HepG2 (cell line): ENCODE measurements around the gene BBS9. TPM values are rescaled to one million over a fixed set of nuclear protein-coding genes. Genes with fewer than 3 reads are reported as not detected.

ENCODE experiments used
- ATAC-seq: fragments of 200-7000 bp; cut with Tn5 transposase; 3 replicates; pipeline ENCODE4 v1.9.1; 2020; ENCODE audit warnings: mild to moderate bottlenecking, moderate library complexity
- BruUV-seq: library from RNA; stranded (reverse); fragments of 400-500 nt; replicated peaks from 2 replicates; lab custom pipeline; 2021; lab: Mats Ljungman, UMichigan
- CTCF ChIA-PET: fragments of 300-600 bp; formaldehyde crosslinking; extraction: SDS; loops from one replicate; lab custom pipeline; 2021; ENCODE audit warnings: low total read pairs, inconsistent platforms, low intra/inter-chr PET ratio; lab: Yijun Ruan, JAX
- POLR2A ChIA-PET: fragments of 350-600 bp; sonication (Branson Sonifier 250); formaldehyde crosslinking; loops from one replicate; lab custom pipeline; 2020; ENCODE audit warnings: antibody characterized with exemption, inconsistent platforms; lab: Yijun Ruan, JAX
- DNase-seq: peaks from one replicate; pipeline ENCODE4 v3.0.0-alpha.2; 2015; ENCODE audit warnings: low spot score
- FAIRE-seq: peaks from 3 replicates; lab custom pipeline; 2011; peaks lifted over from hg19 to GRCh38; lab: Jason Lieb, UNC
- H2AFZ ChIP-seq: one replicate; pipeline ENCODE4 v1.6.1; 2011; ENCODE audit warnings: low read length, inconsistent platforms
- H3K27ac ChIP-seq: fragments of 300-600 bp; 3 replicates; pipeline ENCODE4 v1.8.0; 2011; ENCODE audit warnings: mixed run types, mild to moderate bottlenecking, mixed read lengths, low read length, inconsistent platforms; ENCODE audit not compliant: insufficient read depth; ENCODE audit errors: extremely low read length
- H3K27me3 ChIP-seq, 2 experiments: fragments of 200-600 bp in 1 of 2; 2 replicates in 1 of 2; 3 replicates in 1 of 2; pipeline versions ENCODE4 v1.6.0 to v1.8.0; 2011; ENCODE audit warnings: low read length in 2 of 2, mild to moderate bottlenecking in 2 of 2, moderate library complexity in 2 of 2, inconsistent platforms in 1 of 2; ENCODE audit not compliant: insufficient read depth in 2 of 2, control insufficient read depth in 1 of 2
- H3K36me3 ChIP-seq, 2 experiments: fragments of 200-600 bp in 1 of 2; replicated peaks in 1 of 2; 2 replicates in 1 of 2; 3 replicates in 1 of 2; pipeline versions ENCODE4 v1.5.1 to v1.8.0; 2011; ENCODE audit warnings: low read length in 2 of 2, inconsistent platforms in 1 of 2; ENCODE audit not compliant: insufficient read depth in 2 of 2, control insufficient read depth in 1 of 2
- H3K4me1 ChIP-seq: 2 replicates; pipeline ENCODE4 v1.5.1; 2012; ENCODE audit warnings: low read length, inconsistent platforms; ENCODE audit not compliant: insufficient read depth
- H3K4me2 ChIP-seq: 2 replicates; pipeline ENCODE4 v1.6.0; 2011; ENCODE audit warnings: low read depth, low read length, inconsistent platforms
- H3K4me3 ChIP-seq, 3 experiments: fragments of 200-600 bp in 1 of 3; sonication (generic), shearing (Covaris generic) in 1 of 3; replicated peaks in 1 of 3; 2 replicates each; pipeline ENCODE4 v1.5.1; 2011 to 2016; ENCODE audit warnings: low read length in 3 of 3, inconsistent platforms in 2 of 3, low read depth in 2 of 3, mild to moderate bottlenecking in 2 of 3, control low read depth in 1 of 3, mixed read lengths in 1 of 3; ENCODE audit not compliant: insufficient read depth in 1 of 3
- H3K79me2 ChIP-seq: one replicate; pipeline ENCODE4 v1.6.1; 2011; ENCODE audit warnings: low read length, inconsistent platforms; ENCODE audit not compliant: insufficient read depth
- H3K9ac ChIP-seq: 2 replicates; pipeline ENCODE4 v1.6.0; 2011; ENCODE audit warnings: mild to moderate bottlenecking, low read depth, low read length, inconsistent platforms; ENCODE audit not compliant: insufficient read depth
- H3K9me3 ChIP-seq: 2 replicates; pipeline ENCODE4 v1.5.1; 2012; ENCODE audit warnings: mild to moderate bottlenecking, low read length
- H4K20me1 ChIP-seq: 2 replicates; pipeline ENCODE4 v1.6.0; 2011; ENCODE audit warnings: inconsistent platforms, mild to moderate bottlenecking, low read length, moderate library complexity; ENCODE audit not compliant: insufficient read depth
- FOXP4 ChIP-seq: sonication (generic); formaldehyde crosslinking; IDR thresholded peaks from 2 replicates; pipeline ENCODE4 v1.4.0; 2020; ENCODE audit warnings: missing genetic modification reagents
- JUND ChIP-seq: sonication (generic); formaldehyde crosslinking; IDR thresholded peaks from 2 replicates; pipeline ENCODE4 v1.8.0; 2022; ENCODE audit warnings: mild to moderate bottlenecking, missing genetic modification reagents
- KDM6A ChIP-seq: IDR thresholded peaks from 2 replicates; pipeline ENCODE4 v1.6.1; 2016; ENCODE audit warnings: low read depth
- NR2F1 ChIP-seq, 2 experiments: fragments of 450-650 bp in 1 of 2; formaldehyde crosslinking in 1 of 2; IDR thresholded peaks; 2 replicates each; pipeline versions ENCODE4 v1.5.0 to v1.6.1; 2016 to 2020; ENCODE audit warnings: mild to moderate bottlenecking in 1 of 2, missing compliant biosample characterization in 1 of 2, missing genetic modification reagents in 1 of 2, moderate library complexity in 1 of 2
- TCF7L2 ChIP-seq: IDR thresholded peaks from 2 replicates; pipeline ENCODE4 v1.6.1; 2011; ENCODE audit warnings: mild to moderate bottlenecking, low read depth, low read length, moderate library complexity
- ZKSCAN1 ChIP-seq: fragments of 150-350 bp; IDR thresholded peaks from 2 replicates; pipeline ENCODE4 v1.6.1; 2014; ENCODE audit warnings: low read length
- ZNF326 ChIP-seq: sonication (generic); formaldehyde crosslinking; IDR thresholded peaks from 2 replicates; pipeline ENCODE4 v1.4.0; 2020; ENCODE audit warnings: missing genetic modification reagents, borderline replicate concordance
- ZNF446 ChIP-seq: sonication (generic); formaldehyde crosslinking; IDR thresholded peaks from 2 replicates; pipeline ENCODE4 v1.5.0; 2020; ENCODE audit warnings: mild to moderate bottlenecking, missing genetic modification reagents
- ZNF652 ChIP-seq: IDR thresholded peaks from 2 replicates; pipeline ENCODE4 v1.6.1; 2016; ENCODE audit warnings: low read depth, borderline replicate concordance
- ZNF724P ChIP-seq: sonication (generic); formaldehyde crosslinking; IDR thresholded peaks from 2 replicates; pipeline ENCODE4 v1.8.0; 2022; ENCODE audit warnings: missing genetic modification reagents, borderline replicate concordance
- ZNF749 ChIP-seq: sonication (generic); formaldehyde crosslinking; IDR thresholded peaks from 2 replicates; pipeline ENCODE4 v1.8.0; 2022; ENCODE audit warnings: mild to moderate bottlenecking, missing genetic modification reagents, moderate library complexity, borderline replicate concordance
- WGBS: methylation state at CpG from one replicate; pipeline ENCODE4 v1.1.6; 2017; ENCODE audit warnings: low lambda C conversion rate; 5-methylcytosine and 5-hydroxymethylcytosine counted together
- in situ Hi-C: cut with HindIII; loops from 2 replicates; pipeline ENCODE4 v1.10.0; 2017; ENCODE audit warnings: low pct_unique_long_range_greater_than_20kb; ENCODE audit not compliant: extremely low pct_ligation_motif_present
- intact Hi-C: fragments of 100-400 bp; cut with micrococcal nuclease; formaldehyde crosslinking; loops from one replicate; pipeline ENCODE4 v1.10.0; 2022; ENCODE audit not compliant: unreplicated experiment
- polyA plus RNA-seq, 8 experiments: library from polyadenylated mRNA; depleted of rRNA in 3 of 8; stranded (reverse) in 7 of 8; unstranded in 1 of 8; fragments of >200 nt; fragmentation: Illumina TruSeq in 4 of 8; extraction: Trizol in 4 of 8; gene quantifications; 2 replicates each; pipeline versions ENCODE4 v1.2.1 to v1.2.3, GENCODE V29; 2011 to 2016; ENCODE audit warnings: low read depth in 4 of 8, missing spikeins in 1 of 8, mixed read lengths in 1 of 8; ENCODE audit not compliant: insufficient read depth in 1 of 8
- total RNA-seq, 5 experiments: library from RNA; depleted of rRNA; stranded (reverse); fragments of >200 nt; fragmentation: Illumina TruSeq; extraction: Trizol; gene quantifications; 2 replicates each; pipeline ENCODE4 v1.2.3, GENCODE V29; 2016; ENCODE audit warnings: low read depth in 1 of 5
- TF ChIP-seq, protein P1 (sequence below): sonication (generic); formaldehyde crosslinking; IDR thresholded peaks from 2 replicates; pipeline ENCODE4 v1.5.1; 2020; ENCODE audit warnings: mild to moderate bottlenecking, missing genetic modification reagents, borderline replicate concordance
- TF ChIP-seq, protein P2 (sequence below): sonication (generic); formaldehyde crosslinking; IDR thresholded peaks from 2 replicates; pipeline ENCODE4 v1.4.0; 2020; ENCODE audit warnings: missing genetic modification reagents, borderline replicate concordance

BBS9 gene
- total and polyA plus RNA-seq, 2 of the 13 experiments (the other 11 are each of a cell fraction or from before 2014, with no cell fraction given) = 5.1 to 7.8 TPM

DNA sequence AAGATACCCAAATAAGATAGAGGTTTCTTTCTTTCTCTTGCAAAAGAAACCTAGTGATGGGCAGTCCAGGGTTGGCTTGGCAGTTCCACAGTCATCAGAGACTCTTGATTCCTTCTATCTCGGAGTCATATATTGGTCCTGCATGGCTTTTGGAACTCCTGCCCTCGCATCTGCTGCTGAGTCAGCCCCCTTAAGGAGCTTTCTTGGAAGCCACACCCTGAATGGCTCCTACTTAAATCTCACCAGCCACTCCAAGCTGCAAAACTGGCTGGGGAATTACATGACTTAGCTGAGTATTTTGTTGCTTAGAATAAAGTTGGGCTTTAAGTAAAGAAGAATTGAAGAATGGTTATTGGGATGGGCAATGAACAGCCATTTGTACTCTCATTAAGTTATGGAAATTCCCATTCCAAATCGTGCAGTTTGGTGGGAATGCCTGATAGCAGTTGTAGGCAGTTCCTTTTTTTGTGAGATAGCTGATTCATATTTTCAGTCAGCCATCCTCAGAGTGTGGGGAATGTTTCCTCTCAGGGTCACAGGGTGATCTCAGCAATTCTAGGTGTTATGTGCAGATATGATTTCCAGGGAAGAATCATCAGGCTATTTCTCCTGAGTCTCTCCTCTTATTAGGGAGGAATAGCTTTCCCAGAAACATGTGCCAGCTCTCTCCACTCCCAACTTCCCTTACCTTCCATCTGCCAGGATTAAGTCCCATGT, 209.9 kb downstream of the BBS9 start:
- no peaks in the 10 kb centered on the region for H3K79me2 ChIP-seq
- H3K36me3 ChIP-seq = no peaks in the 10 kb centered on the region
- no peak overlapping the region for H3K9ac ChIP-seq
- no peaks in the 10 kb centered on the region for H4K20me1 ChIP-seq
- intact Hi-C loops = loop anchor here (10.0 kb wide), 1 partner anchor 406 kb away; no protein-coding TSS in a partner anchor
- no peak for FAIRE-seq
- ChIA-PET POLR2A (no interaction called here), CTCF (no interaction called here)
- H2AFZ ChIP-seq = no peak overlapping the region
- no peak for ATAC-seq
- no peak overlapping the region for H3K4me3 ChIP-seq
- H3K4me1 ChIP-seq = no peaks in the 10 kb centered on the region
- in situ Hi-C loops = no loop called here
- no peaks in the 10 kb centered on the region for H3K9me3 ChIP-seq
- H3K27ac ChIP-seq = no peak overlapping the region
- BruUV-seq = no TSS peak
- no peaks in the 10 kb centered on the region; a peak in 1 of 5 replicates for H3K27me3 ChIP-seq
- DNase-seq = no peak
- 62% methylated on average over 3 of the region's 3 CpGs for WGBS
- H3K4me2 ChIP-seq = no peak overlapping the region
- TF ChIP-seq ZNF446 = no peak
- no peak for TF ChIP-seq FOXP4
- TF ChIP-seq, protein P1, sequence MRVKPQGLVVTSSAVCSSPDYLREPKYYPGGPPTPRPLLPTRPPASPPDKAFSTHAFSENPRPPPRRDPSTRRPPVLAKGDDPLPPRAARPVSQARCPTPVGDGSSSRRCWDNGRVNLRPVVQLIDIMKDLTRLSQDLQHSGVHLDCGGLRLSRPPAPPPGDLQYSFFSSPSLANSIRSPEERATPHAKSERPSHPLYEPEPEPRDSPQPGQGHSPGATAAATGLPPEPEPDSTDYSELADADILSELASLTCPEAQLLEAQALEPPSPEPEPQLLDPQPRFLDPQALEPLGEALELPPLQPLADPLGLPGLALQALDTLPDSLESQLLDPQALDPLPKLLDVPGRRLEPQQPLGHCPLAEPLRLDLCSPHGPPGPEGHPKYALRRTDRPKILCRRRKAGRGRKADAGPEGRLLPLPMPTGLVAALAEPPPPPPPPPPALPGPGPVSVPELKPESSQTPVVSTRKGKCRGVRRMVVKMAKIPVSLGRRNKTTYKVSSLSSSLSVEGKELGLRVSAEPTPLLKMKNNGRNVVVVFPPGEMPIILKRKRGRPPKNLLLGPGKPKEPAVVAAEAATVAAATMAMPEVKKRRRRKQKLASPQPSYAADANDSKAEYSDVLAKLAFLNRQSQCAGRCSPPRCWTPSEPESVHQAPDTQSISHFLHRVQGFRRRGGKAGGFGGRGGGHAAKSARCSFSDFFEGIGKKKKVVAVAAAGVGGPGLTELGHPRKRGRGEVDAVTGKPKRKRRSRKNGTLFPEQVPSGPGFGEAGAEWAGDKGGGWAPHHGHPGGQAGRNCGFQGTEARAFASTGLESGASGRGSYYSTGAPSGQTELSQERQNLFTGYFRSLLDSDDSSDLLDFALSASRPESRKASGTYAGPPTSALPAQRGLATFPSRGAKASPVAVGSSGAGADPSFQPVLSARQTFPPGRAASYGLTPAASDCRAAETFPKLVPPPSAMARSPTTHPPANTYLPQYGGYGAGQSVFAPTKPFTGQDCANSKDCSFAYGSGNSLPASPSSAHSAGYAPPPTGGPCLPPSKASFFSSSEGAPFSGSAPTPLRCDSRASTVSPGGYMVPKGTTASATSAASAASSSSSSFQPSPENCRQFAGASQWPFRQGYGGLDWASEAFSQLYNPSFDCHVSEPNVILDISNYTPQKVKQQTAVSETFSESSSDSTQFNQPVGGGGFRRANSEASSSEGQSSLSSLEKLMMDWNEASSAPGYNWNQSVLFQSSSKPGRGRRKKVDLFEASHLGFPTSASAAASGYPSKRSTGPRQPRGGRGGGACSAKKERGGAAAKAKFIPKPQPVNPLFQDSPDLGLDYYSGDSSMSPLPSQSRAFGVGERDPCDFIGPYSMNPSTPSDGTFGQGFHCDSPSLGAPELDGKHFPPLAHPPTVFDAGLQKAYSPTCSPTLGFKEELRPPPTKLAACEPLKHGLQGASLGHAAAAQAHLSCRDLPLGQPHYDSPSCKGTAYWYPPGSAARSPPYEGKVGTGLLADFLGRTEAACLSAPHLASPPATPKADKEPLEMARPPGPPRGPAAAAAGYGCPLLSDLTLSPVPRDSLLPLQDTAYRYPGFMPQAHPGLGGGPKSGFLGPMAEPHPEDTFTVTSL (CRISPR knock-in tag) = no peak
- TF ChIP-seq TCF7L2 = no peak
- TF ChIP-seq KDM6A (CRISPR knock-in tag) = no peak
- no peak for TF ChIP-seq NR2F1 (CRISPR knock-in tag; IDR thresholded peaks at IDR 0.05)
- no peak for TF ChIP-seq ZNF652 (CRISPR knock-in tag)
- TF ChIP-seq ZNF749 (CRISPR knock-in tag) = no peak
- no peak for TF ChIP-seq ZNF326 (CRISPR knock-in tag)
- no peak for TF ChIP-seq ZNF724P
- no peak for TF ChIP-seq ZKSCAN1
- no peak for TF ChIP-seq JUND (CRISPR knock-in tag)
- TF ChIP-seq, protein P2, sequence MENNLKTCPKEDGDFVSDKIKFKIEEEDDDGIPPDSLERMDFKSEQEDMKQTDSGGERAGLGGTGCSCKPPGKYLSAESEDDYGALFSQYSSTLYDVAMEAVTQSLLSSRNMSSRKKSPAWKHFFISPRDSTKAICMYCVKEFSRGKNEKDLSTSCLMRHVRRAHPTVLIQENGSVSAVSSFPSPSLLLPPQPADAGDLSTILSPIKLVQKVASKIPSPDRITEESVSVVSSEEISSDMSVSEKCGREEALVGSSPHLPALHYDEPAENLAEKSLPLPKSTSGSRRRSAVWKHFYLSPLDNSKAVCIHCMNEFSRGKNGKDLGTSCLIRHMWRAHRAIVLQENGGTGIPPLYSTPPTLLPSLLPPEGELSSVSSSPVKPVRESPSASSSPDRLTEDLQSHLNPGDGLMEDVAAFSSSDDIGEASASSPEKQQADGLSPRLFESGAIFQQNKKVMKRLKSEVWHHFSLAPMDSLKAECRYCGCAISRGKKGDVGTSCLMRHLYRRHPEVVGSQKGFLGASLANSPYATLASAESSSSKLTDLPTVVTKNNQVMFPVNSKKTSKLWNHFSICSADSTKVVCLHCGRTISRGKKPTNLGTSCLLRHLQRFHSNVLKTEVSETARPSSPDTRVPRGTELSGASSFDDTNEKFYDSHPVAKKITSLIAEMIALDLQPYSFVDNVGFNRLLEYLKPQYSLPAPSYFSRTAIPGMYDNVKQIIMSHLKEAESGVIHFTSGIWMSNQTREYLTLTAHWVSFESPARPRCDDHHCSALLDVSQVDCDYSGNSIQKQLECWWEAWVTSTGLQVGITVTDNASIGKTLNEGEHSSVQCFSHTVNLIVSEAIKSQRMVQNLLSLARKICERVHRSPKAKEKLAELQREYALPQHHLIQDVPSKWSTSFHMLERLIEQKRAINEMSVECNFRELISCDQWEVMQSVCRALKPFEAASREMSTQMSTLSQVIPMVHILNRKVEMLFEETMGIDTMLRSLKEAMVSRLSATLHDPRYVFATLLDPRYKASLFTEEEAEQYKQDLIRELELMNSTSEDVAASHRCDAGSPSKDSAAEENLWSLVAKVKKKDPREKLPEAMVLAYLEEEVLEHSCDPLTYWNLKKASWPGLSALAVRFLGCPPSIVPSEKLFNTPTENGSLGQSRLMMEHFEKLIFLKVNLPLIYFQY (CRISPR knock-in tag) = no peak
